ENCODE measurements around the gene PHACTR1.

The PHACTR1 gene

GRCh38 chr6:12875051-12875450, 158.5 kb downstream of the PHACTR1 start:
- DNase-seq (ENCODE audit: insufficient read length, low spot score) (no peak), FAIRE-seq (no peak)
- no peak for TF ChIP-seq TAF1 (IDR thresholded peaks at IDR 0.05; ENCODE audit: low read depth, low read length)
- TF ChIP-seq POLR2AphosphoS5 (IDR thresholded peaks at IDR 0.05; ENCODE audit: low read depth, low read length): no peak

GRCh38 chr6:12878741-12879140, 162.2 kb downstream of the PHACTR1 start:
- no peak for FAIRE-seq
- DNase-seq (ENCODE audit: insufficient read length, low spot score): no peak
- TF ChIP-seq POU2F2 (IDR thresholded peaks at IDR 0.05; ENCODE audit: low read depth, low read length) (no peak), POLR2AphosphoS5 (IDR thresholded peaks at IDR 0.05; ENCODE audit: low read depth, low read length) (no peak), SPI1 (IDR thresholded peaks at IDR 0.05; ENCODE audit: low read depth, low read length) (no peak), PAX5 (IDR thresholded peaks at IDR 0.05; ENCODE audit: insufficient read depth, low read length, severe bottlenecking) (no peak), TAF1 (IDR thresholded peaks at IDR 0.05; ENCODE audit: low read depth, low read length) (no peak), POLR2A (IDR thresholded peaks at IDR 0.05; ENCODE audit: low read depth, low read length) (no peak)

- TF ChIP-seq POU2F2 (IDR thresholded peaks at IDR 0.05; ENCODE audit: low read depth, low read length) (no peak), SPI1 (IDR thresholded peaks at IDR 0.05; ENCODE audit: low read depth, low read length) (no peak), POLR2AphosphoS5 (IDR thresholded peaks at IDR 0.05; ENCODE audit: low read depth, low read length) (no peak), PAX5 (IDR thresholded peaks at IDR 0.05; ENCODE audit: insufficient read depth, low read length, severe bottlenecking) (no peak), TAF1 (IDR thresholded peaks at IDR 0.05; ENCODE audit: low read depth, low read length) (no peak), POLR2A (IDR thresholded peaks at IDR 0.05; ENCODE audit: low read depth, low read length) (no peak)
- FAIRE-seq (no peak), DNase-seq (ENCODE audit: insufficient read length, low spot score) (no peak)
Observed at GRCh38 chr6:12882761-12883290, 166.3 kb downstream of the PHACTR1 start.

GRCh38 chr6:12884983-12885382, 168.4 kb downstream of the PHACTR1 start:
- no peak for DNase-seq (ENCODE audit: insufficient read length, low spot score)
- TF ChIP-seq TAF1 (IDR thresholded peaks at IDR 0.05; ENCODE audit: low read depth, low read length): no peak
- TF ChIP-seq PAX5 (IDR thresholded peaks at IDR 0.05; ENCODE audit: insufficient read depth, low read length, severe bottlenecking): no peak
- TF ChIP-seq POLR2A (IDR thresholded peaks at IDR 0.05; ENCODE audit: low read depth, low read length): no peak
- no peak for TF ChIP-seq POU2F2 (IDR thresholded peaks at IDR 0.05; ENCODE audit: low read depth, low read length)
- TF ChIP-seq SPI1 (IDR thresholded peaks at IDR 0.05; ENCODE audit: low read depth, low read length): no peak
- no peak for TF ChIP-seq POLR2AphosphoS5 (IDR thresholded peaks at IDR 0.05; ENCODE audit: low read depth, low read length)

GRCh38 chr6:12886961-12887775, 170.6 kb downstream of the PHACTR1 start:
- no peak for FAIRE-seq
- TF ChIP-seq PAX5 (IDR thresholded peaks at IDR 0.05; ENCODE audit: insufficient read depth, low read length, severe bottlenecking) (no peak), POU2F2 (IDR thresholded peaks at IDR 0.05; ENCODE audit: low read depth, low read length) (no peak), TAF1 (IDR thresholded peaks at IDR 0.05; ENCODE audit: low read depth, low read length) (no peak), POLR2AphosphoS5 (IDR thresholded peaks at IDR 0.05; ENCODE audit: low read depth, low read length) (no peak), SPI1 (IDR thresholded peaks at IDR 0.05; ENCODE audit: low read depth, low read length) (no peak), POLR2A (IDR thresholded peaks at IDR 0.05; ENCODE audit: low read depth, low read length) (no peak)
- DNase-seq (ENCODE audit: insufficient read length, low spot score): no peak

More at GRCh38 chr6:12884983-12885382, 168.4 kb downstream of the PHACTR1 start:
- no peak for FAIRE-seq

GRCh38 chr6:12890171-12890790, 173.7 kb downstream of the PHACTR1 start:
- no peak for TF ChIP-seq PAX5 (IDR thresholded peaks at IDR 0.05; ENCODE audit: insufficient read depth, low read length, severe bottlenecking)
- TF ChIP-seq POLR2AphosphoS5 (IDR thresholded peaks at IDR 0.05; ENCODE audit: low read depth, low read length): no peak
- no peak for TF ChIP-seq POU2F2 (IDR thresholded peaks at IDR 0.05; ENCODE audit: low read depth, low read length)
- no peak for TF ChIP-seq TAF1 (IDR thresholded peaks at IDR 0.05; ENCODE audit: low read depth, low read length)
- TF ChIP-seq POLR2A (IDR thresholded peaks at IDR 0.05; ENCODE audit: low read depth, low read length): no peak
- no peak for TF ChIP-seq SPI1 (IDR thresholded peaks at IDR 0.05; ENCODE audit: low read depth, low read length)
- FAIRE-seq (no peak), DNase-seq (ENCODE audit: insufficient read length, low spot score) (no peak)

- FAIRE-seq (no peak), DNase-seq (ENCODE audit: insufficient read length, low spot score) (no peak)
- TF ChIP-seq POLR2AphosphoS5 (IDR thresholded peaks at IDR 0.05; ENCODE audit: low read depth, low read length) (no peak), PAX5 (IDR thresholded peaks at IDR 0.05; ENCODE audit: insufficient read depth, low read length, severe bottlenecking) (no peak), POU2F2 (IDR thresholded peaks at IDR 0.05; ENCODE audit: low read depth, low read length) (no peak), POLR2A (IDR thresholded peaks at IDR 0.05; ENCODE audit: low read depth, low read length) (no peak), SPI1 (IDR thresholded peaks at IDR 0.05; ENCODE audit: low read depth, low read length) (no peak), TAF1 (IDR thresholded peaks at IDR 0.05; ENCODE audit: low read depth, low read length) (no peak)
Observed at GRCh38 chr6:12891595-12891994, 175.0 kb downstream of the PHACTR1 start.

- no peak for TF ChIP-seq SPI1 (IDR thresholded peaks at IDR 0.05; ENCODE audit: low read depth, low read length)
- no peak for TF ChIP-seq TAF1 (IDR thresholded peaks at IDR 0.05; ENCODE audit: low read depth, low read length)
- TF ChIP-seq PAX5 (IDR thresholded peaks at IDR 0.05; ENCODE audit: insufficient read depth, low read length, severe bottlenecking): no peak
- TF ChIP-seq POLR2A (IDR thresholded peaks at IDR 0.05; ENCODE audit: low read depth, low read length): no peak
- TF ChIP-seq POLR2AphosphoS5 (IDR thresholded peaks at IDR 0.05; ENCODE audit: low read depth, low read length): no peak
- no peak for TF ChIP-seq POU2F2 (IDR thresholded peaks at IDR 0.05; ENCODE audit: low read depth, low read length)
- no peak for DNase-seq (ENCODE audit: insufficient read length, low spot score)
- FAIRE-seq: no peak
Observed at GRCh38 chr6:12892151-12892550, 175.6 kb downstream of the PHACTR1 start.

GRCh38 chr6:12893036-12893435, 176.5 kb downstream of the PHACTR1 start:
- FAIRE-seq (no peak), DNase-seq (ENCODE audit: insufficient read length, low spot score) (no peak)
- TF ChIP-seq POLR2A (IDR thresholded peaks at IDR 0.05; ENCODE audit: low read depth, low read length): no peak
- TF ChIP-seq SPI1 (IDR thresholded peaks at IDR 0.05; ENCODE audit: low read depth, low read length): no peak
- no peak for TF ChIP-seq PAX5 (IDR thresholded peaks at IDR 0.05; ENCODE audit: insufficient read depth, low read length, severe bottlenecking)
- no peak for TF ChIP-seq TAF1 (IDR thresholded peaks at IDR 0.05; ENCODE audit: low read depth, low read length)
- no peak for TF ChIP-seq POU2F2 (IDR thresholded peaks at IDR 0.05; ENCODE audit: low read depth, low read length)
- no peak for TF ChIP-seq POLR2AphosphoS5 (IDR thresholded peaks at IDR 0.05; ENCODE audit: low read depth, low read length)

All from GM12891 (cell line).